Islet of Langerhans (tissue), 1 donor: ENCODE measurements around the gene SLC27A6.
"Not testable (repeated sequence)": the region's sequence is repeated elsewhere in the genome, so short reads cannot be mapped to it uniquely, and the experiment has no call there.

ENCODE experiments used
- FAIRE-seq: peaks from one replicate; lab custom pipeline; 2011; peaks lifted over from hg19 to GRCh38; lab: Jason Lieb, UNC

The SLC27A6 gene, protein sequence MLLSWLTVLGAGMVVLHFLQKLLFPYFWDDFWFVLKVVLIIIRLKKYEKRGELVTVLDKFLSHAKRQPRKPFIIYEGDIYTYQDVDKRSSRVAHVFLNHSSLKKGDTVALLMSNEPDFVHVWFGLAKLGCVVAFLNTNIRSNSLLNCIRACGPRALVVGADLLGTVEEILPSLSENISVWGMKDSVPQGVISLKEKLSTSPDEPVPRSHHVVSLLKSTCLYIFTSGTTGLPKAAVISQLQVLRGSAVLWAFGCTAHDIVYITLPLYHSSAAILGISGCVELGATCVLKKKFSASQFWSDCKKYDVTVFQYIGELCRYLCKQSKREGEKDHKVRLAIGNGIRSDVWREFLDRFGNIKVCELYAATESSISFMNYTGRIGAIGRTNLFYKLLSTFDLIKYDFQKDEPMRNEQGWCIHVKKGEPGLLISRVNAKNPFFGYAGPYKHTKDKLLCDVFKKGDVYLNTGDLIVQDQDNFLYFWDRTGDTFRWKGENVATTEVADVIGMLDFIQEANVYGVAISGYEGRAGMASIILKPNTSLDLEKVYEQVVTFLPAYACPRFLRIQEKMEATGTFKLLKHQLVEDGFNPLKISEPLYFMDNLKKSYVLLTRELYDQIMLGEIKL

GRCh38 chr5:128965011-128965637 lies at the start of gene SLC27A6:
Gene SLC27A6 (plus strand): TSS chr5:128965488. CDS start chr5:128966138, 650 bp downstream.
- FAIRE-seq = no peak

DNA sequence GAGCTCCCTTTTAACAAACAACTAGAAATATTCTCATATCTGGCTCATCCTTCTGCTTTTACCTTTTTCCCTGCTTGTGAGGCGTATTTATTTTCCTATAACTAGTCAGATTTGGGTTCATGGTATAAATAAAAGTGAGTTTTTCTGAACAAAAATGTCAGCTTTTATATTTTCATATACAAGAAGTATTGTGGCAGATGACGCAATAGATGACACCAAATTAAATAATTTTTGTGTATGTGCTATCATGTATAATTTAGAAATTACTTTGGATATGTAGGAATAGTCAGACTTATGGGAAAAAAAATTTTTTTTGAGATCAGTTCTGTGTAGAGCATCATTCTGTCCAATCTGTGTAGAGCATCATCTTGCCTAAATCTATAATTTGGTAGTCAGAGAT lies 45.7 kb upstream of the SLC27A6 start:
- no peak for FAIRE-seq

DNA sequence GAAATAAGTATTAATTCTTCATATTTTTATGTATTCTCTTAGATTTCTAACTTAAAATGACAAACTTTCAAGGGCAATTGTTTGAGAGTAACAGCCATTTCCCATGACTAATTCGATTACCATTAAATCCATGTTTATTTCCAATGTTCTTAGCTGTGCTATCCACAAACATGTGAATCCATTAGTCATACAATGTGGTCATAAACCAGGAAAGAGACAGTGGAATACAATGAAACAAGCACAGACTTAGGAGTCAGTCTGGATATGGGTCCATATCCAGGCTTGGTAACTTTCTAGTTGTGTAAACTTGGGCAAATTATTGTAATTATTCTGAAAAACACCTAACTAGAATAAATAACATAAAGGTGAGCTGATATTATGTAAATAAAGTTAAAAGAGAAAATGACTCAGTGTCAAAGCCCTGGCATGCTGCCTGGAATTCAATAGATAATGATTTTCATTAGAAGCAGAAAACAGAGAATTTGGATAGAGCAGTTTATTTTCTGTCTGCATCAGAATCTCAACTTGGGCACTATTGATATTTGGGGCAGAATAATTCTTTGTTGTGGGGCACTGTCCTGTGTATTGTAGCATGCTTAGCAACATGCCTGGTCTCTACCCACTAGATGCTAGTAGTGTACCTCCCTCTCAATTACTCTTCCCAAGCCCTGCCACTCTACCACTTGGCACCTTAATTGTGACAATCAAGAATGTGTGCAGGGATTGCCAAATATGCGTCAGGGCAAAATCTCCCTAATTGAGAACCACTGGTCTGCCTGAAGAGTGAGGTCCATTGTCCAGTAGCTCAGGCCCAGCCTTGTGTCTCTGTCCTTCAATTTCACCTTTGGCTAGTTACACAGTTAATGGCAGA lies 44.7 kb upstream of the SLC27A6 start:
- FAIRE-seq = peak; percentile 88

- no peak for FAIRE-seq
Measured at GRCh38 chr5:128924299-128924698, 41.0 kb upstream of the SLC27A6 start.

GRCh38 chr5:128925973-128926372 lies 39.3 kb upstream of the SLC27A6 start:
- no peak for FAIRE-seq

DNA sequence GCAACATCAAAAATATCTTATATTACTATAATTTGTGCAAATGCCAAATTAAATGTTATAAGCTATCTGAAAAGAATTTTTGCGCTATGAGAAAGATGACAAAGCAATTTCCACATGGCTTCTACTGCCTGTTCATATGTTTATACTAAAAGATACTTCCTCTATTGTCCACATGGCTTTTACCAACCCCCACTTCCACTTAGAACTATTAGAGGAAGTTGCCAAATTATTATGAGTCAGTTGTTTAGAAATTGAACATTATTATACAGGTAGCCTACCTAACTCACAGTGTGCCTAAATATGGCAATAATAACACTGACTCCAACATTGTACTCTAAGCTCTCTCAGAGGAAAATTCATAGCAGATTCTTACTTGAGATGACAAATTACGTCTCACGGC lies 37.6 kb upstream of the SLC27A6 start:
- FAIRE-seq = no peak

DNA sequence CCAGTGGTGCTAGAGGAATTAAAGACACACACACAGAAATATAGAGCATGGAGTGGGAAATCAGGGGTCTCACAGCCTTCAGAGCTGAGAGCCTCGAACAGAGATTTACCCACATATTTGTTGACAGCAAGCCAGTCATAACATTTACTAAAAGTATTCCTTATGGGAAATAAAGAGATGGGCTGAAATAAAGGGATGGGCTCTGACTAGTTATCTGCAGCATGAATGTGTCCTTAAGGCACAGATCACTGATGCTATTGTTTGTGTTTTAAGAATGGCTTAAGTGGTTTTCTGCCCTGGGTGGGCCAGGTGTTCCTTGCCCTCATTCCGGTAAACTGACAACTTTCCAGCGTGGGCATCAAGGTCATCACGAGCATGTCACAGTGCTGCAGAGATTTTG lies 33.1 kb upstream of the SLC27A6 start:
- FAIRE-seq = not testable (repeated sequence)

- not testable (repeated sequence) for FAIRE-seq
Measured at GRCh38 chr5:128943100-128943499, 22.2 kb upstream of the SLC27A6 start.

DNA sequence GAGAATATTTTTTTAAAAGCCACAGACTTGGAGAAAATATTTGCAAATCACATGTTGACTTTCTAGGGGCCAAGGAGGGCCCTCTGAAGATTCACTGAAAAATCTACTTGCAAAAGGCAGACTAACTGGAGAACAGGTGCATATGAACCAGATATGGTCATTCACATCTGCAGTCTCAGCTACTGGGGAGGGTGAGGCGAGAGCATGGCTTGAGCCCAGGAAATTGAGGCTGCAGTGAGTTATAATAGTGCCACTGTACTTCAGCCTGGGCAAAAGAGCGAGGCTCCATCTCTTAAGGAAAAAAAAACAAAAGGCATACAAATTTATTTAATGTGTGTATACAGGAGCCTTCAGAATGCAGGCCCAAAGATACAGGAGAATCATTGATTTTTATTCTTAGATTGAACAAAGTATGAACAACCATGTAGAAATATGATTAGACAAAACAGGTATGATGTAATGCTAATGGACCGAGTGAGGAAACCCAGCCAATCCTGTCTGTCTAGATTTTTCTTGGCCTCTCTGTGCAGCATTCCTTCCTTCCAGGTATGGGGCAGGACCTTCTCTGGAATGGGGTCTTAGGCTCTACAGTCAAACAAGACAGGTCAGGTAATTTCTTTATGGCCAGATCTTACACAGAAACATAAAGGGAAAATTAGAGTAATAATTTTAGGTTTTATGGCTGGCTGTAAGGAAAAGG lies 15.3 kb upstream of the SLC27A6 start:
- no peak for FAIRE-seq

GRCh38 chr5:128951301-128951700 lies 14.0 kb upstream of the SLC27A6 start:
- not testable (repeated sequence) for FAIRE-seq

DNA sequence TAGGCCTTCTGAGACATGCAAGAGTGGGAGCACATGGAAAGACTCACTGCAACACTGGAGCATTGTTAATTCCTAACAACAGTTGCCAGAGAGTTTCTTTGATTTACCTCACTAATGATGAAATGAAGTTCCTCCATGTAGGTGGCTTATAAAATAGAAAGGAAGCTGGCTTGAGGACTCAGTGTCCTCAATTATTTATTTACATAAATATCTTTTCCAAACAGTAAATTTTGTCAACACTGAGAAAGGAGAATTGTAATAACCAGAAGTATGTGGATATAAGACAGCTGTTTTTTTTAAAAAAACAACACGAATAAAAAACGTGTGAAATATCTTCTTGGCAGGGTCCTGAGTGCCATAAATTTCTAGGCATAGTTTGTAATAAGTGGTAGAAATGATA lies 9.1 kb upstream of the SLC27A6 start:
- FAIRE-seq = no peak

GRCh38 chr5:128962211-128962610 lies 3.1 kb upstream of the SLC27A6 start:
- FAIRE-seq = no peak

DNA sequence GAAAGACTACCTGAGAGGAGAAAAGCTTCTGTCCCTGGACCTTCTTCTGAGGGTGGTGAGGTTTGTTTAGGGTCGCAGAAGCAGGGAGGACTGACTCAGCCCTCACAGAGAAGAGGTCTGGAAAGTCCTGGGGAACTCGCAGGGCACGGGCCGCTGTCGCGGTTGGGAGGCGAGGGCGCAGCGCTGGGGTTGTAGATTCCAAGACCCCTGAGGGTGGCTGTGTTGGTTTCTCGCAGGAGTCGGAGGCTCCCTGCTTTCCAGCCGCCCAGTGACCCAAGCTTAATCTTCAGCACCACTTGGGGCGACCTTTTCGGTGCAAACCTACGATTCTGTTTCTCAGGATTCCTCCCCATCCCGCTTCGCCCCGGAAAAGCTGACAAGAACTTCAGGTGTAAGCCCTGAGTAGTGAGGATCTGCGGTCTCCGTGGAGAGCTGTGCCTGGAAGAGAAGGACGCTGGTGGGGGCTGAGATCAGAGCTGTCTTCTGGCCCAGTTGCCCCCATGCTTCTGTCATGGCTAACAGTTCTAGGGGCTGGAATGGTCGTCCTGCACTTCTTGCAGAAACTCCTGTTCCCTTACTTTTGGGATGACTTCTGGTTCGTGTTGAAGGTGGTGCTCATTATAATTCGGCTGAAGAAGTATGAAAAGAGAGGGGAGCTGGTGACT lies 482 bp downstream of the SLC27A6 start:
- no peak for FAIRE-seq

DNA sequence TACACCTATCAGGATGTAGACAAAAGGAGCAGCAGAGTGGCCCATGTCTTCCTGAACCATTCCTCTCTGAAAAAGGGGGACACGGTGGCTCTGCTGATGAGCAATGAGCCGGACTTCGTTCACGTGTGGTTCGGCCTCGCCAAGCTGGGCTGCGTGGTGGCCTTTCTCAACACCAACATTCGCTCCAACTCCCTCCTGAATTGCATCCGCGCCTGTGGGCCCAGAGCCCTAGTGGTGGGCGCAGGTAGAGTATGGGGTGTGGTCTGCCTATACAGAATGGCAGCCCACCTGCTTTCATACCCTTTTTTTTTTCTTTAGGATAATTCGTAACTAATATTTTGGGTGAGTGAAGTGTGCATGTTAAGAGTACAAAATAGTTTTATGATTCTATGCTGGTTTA lies 1.1 kb downstream of the SLC27A6 start:
- no peak for FAIRE-seq

- no peak for FAIRE-seq
Measured at GRCh38 chr5:128966846-128967245, 1.6 kb downstream of the SLC27A6 start.

DNA sequence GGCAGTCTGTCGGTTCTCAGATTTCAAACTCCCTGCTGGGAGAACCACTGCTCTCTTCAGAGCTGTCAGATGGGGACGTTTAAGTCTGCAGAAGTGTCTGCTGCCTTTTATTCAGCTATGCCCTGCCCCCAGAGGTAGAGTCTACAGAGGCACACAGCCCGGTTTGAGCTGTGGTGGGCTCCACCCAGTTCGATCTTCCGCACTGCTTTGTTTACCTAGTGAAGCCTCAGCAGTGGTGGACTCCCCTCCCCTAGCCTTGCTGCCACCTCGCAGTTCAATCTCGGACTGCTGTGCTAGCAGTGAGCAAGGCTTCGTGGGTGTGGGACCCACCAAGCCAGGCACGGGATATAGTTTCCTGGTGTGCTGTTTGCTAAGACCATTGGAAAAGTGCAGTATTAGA lies 8.0 kb downstream of the SLC27A6 start:
- FAIRE-seq = no peak

DNA sequence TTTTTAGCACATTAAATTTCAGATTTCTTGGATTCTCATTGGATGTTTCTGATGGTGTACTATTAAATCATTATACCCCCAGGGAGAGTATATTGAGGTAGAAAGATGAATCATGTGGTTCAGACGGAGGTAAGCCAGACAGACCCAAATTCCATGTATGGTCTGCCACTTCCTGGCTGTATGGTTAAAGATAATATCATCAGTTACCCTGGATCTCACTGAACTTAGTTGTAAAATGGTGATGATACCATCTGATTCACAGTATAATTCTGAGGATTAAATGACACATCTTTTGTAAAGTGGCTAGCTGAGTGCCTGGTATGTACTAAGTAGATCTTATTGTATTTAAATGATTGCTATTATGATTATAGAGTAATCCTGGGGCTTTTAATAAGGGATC lies 9.3 kb downstream of the SLC27A6 start:
- no peak for FAIRE-seq

DNA sequence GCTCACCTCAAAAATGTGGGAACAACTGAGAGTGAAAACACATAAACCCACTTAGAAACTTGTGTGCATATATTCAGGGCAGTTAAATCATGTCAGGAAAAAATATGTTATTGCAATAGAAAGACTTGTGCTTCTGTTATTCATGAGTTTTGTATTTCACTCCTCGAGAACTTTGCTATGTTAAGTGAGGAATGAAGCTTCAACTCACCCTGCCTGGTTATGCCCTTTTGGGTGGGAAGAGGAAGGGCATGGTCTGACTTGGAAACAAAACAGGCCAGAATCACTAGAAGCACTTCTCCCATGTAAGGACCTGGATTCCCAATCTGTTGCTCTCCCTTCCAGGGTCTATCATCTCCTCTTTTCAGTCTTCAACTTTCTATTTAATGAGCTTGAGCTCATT lies 14.5 kb downstream of the SLC27A6 start:
- no peak for FAIRE-seq

GRCh38 chr5:128980917-128981316 lies 15.6 kb downstream of the SLC27A6 start:
- no peak for FAIRE-seq

GRCh38 chr5:128984480-128984879 lies 19.2 kb downstream of the SLC27A6 start:
- no peak for FAIRE-seq

DNA sequence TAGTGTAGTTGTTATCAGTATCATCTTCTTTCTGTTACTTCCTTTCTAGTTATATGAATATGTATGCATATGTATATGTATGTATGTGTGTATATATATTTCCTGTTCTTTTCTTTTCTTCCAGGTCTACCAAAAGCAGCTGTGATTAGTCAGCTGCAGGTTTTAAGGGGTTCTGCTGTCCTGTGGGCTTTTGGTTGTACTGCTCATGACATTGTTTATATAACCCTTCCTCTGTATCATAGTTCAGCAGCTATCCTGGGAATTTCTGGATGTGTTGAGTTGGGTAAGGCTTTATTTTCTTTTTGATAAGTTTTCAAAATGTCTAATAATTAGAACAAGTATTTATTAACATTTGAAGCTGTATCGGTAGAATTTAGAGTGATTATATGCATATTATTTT lies 23.2 kb downstream of the SLC27A6 start:
- no peak for FAIRE-seq
